Neural cell (in vitro differentiated cells): ENCODE data around the gene MAG. TPM values are rescaled to one million over a fixed set of nuclear protein-coding genes. Genes with fewer than 3 reads are reported as not detected.
A peak's percentile ranks its signal among the peaks of the same experiment; 100 is the strongest.

Experiments used
- H2AFZ ChIP-seq: fragments of 200-600, 300-800 bp; sonication (generic), shearing (Covaris generic); 2 replicates; pipeline ENCODE4 v1.6.0; 2014; ENCODE audit warnings: low read depth, mild to moderate bottlenecking, antibody characterized with exemption, low read length, moderate library complexity
- H3F3A ChIP-seq: fragments of 200-600 bp; shearing (Covaris generic); 2 replicates; pipeline ENCODE4 v1.6.1; 2016; ENCODE audit warnings: mild to moderate bottlenecking, moderate library complexity, mixed read lengths, antibody characterized with exemption, low read length; ENCODE audit not compliant: insufficient read depth, poor library complexity, severe bottlenecking
- H3K27ac ChIP-seq: fragments of 200-600, 300-800 bp; sonication (generic), shearing (Covaris generic); 2 replicates; pipeline ENCODE4 v1.5.1; 2014; ENCODE audit warnings: mild to moderate bottlenecking, low read length, moderate library complexity
- H3K27me3 ChIP-seq: fragments of 300-800, 200-600 bp; sonication (generic), shearing (Covaris generic); 2 replicates; pipeline ENCODE4 v1.6.0; 2014; ENCODE audit warnings: mild to moderate bottlenecking, low read depth, low read length, moderate library complexity; ENCODE audit not compliant: insufficient read depth
- H3K36me3 ChIP-seq: fragments of 300-800, 200-600 bp; sonication (generic), shearing (Covaris generic); 2 replicates; pipeline ENCODE4 v1.5.1; 2014; ENCODE audit warnings: mild to moderate bottlenecking, antibody characterized with exemption, low read length, moderate library complexity; ENCODE audit not compliant: insufficient read depth
- H3K4me2 ChIP-seq: fragments of 300-800, 200-600 bp; sonication (generic), shearing (Covaris generic); 2 replicates; pipeline ENCODE4 v1.6.0; 2014; ENCODE audit warnings: mild to moderate bottlenecking, low read length
- H3K4me3 ChIP-seq: fragments of 300-800, 200-600 bp; sonication (generic), shearing (Covaris generic); 2 replicates; pipeline ENCODE4 v1.5.1; 2014; ENCODE audit warnings: mild to moderate bottlenecking, low read length, moderate library complexity
- H3K79me2 ChIP-seq: fragments of 200-600 bp; shearing (Covaris generic); replicated peaks from 2 replicates; pipeline ENCODE4 v1.6.0; 2014; ENCODE audit warnings: mild to moderate bottlenecking, low read length, moderate library complexity; ENCODE audit not compliant: insufficient read depth
- H3K9ac ChIP-seq: fragments of 300-800, 200-600 bp; sonication (generic), shearing (Covaris generic); 2 replicates; pipeline ENCODE4 v1.6.1; 2016; ENCODE audit warnings: mild to moderate bottlenecking, low read length, mixed read lengths
- H3K9me2 ChIP-seq: fragments of 200-600 bp; shearing (Covaris generic); 2 replicates; pipeline ENCODE4 v1.6.1; 2016; ENCODE audit warnings: mild to moderate bottlenecking, low read length, mixed read lengths; ENCODE audit not compliant: insufficient read depth
- H3K9me3 ChIP-seq: fragments of 200-600, 300-800 bp; sonication (generic), shearing (Covaris generic); 2 replicates; pipeline ENCODE4 v1.6.1; 2016; ENCODE audit warnings: mild to moderate bottlenecking, mixed run types, low read length, moderate library complexity, mixed read lengths
- H4K20me1 ChIP-seq: fragments of 200-600 bp; shearing (Covaris generic); 2 replicates; pipeline ENCODE4 v1.6.1; 2016; ENCODE audit warnings: mild to moderate bottlenecking, mixed run types; ENCODE audit not compliant: insufficient read depth
- EP300 ChIP-seq: fragments of 450-650 bp; conservative IDR thresholded peaks from 2 replicates; pipeline ENCODE4 v1.6.1; 2014; ENCODE audit warnings: antibody characterized with exemption, mild to moderate bottlenecking, moderate library complexity; ENCODE audit not compliant: poor library complexity, severe bottlenecking
- EZH2 ChIP-seq: fragments of 200-600, 300-800 bp; shearing (Covaris generic), sonication (generic); IDR thresholded peaks from 2 replicates; pipeline ENCODE4 v1.6.1; 2014; ENCODE audit warnings: antibody characterized with exemption, low read length, borderline replicate concordance, mild to moderate bottlenecking; ENCODE audit not compliant: insufficient read depth, poor library complexity, severe bottlenecking
- MXI1 ChIP-seq: fragments of 450-650 bp; conservative IDR thresholded peaks from 2 replicates; pipeline ENCODE4 v1.6.1; 2014; ENCODE audit warnings: antibody characterized with exemption, mild to moderate bottlenecking; ENCODE audit not compliant: poor library complexity, severe bottlenecking
- POLR2AphosphoS5 ChIP-seq: IDR thresholded peaks from 2 replicates; pipeline ENCODE4 v1.6.1; 2012
- RAD21 ChIP-seq: fragments of 450-650 bp; conservative IDR thresholded peaks from 2 replicates; pipeline ENCODE4 v1.6.1; 2014; ENCODE audit warnings: antibody characterized with exemption, mild to moderate bottlenecking, moderate library complexity
- SMC3 ChIP-seq: fragments of 450-650 bp; conservative IDR thresholded peaks from 2 replicates; pipeline ENCODE4 v1.6.1; 2014; ENCODE audit warnings: antibody characterized with exemption, mild to moderate bottlenecking, moderate library complexity; ENCODE audit not compliant: poor library complexity
- TAF1 ChIP-seq: IDR thresholded peaks from 2 replicates; pipeline ENCODE4 v1.6.1; 2012; ENCODE audit warnings: low read depth
- polyA plus RNA-seq: library from polyadenylated mRNA; depleted of rRNA; stranded (reverse); fragments of >200 nt; gene quantifications from 2 replicates; pipeline ENCODE4 v1.2.3, GENCODE V29; 2014
- TF ChIP-seq, protein P1 (sequence below): fragments of 450-650 bp; IDR thresholded peaks from 2 replicates; pipeline ENCODE4 v1.5.1; 2014; ENCODE audit warnings: antibody characterized with exemption, mild to moderate bottlenecking, moderate library complexity; ENCODE audit not compliant: poor library complexity, severe bottlenecking
- TF ChIP-seq, protein P2 (sequence below): IDR thresholded peaks from 2 replicates; pipeline ENCODE4 v1.6.1; 2012; ENCODE audit warnings: borderline replicate concordance

The MAG gene
- polyA plus RNA-seq, 1 donor from 2014 or later: not detected

DNA sequence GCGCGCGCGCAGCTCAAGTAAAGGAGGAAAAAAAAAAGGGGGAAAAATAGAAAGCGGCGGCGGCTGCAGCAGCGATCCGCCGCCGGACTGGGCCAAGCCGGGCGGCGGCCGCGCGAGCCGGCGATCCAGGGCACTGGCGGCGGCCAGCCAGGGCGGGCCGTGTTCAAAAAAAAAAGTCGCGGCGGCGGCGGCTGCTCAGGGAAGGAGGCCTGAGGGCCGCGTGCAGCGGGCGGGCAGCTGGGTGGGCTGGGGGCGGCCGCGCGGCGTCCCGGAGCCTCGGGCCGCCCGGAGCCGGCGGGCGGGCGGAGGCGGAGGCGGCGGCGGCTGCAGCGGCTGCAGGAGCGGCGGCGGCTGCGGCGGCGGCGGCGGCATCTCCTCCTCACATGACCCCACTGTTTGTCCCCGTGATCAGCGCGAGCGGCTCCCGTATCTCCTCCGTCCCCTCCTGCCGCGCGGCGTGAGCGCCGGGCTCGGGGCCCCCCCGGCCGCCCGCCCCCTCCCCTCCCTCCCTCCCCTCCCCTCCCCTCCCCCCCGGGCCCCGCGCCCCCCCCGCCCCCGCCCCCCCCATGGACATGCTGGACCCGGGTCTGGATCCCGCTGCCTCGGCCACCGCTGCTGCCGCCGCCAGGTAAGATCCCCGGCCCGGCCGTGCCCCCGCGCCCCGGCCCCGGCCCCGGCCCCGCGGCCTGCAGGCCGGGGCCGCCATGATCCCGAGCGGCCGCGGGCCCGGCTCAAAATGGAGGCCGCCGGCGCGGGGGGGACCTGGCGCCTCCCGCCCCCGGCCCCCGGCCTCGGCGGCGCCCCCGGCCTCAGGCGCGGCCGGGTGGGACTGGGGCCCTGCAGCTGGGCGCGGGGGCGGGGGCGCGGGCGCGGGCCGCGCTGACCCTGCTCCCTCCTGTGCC is 23.2 kb upstream of the MAG start, which contains the start of gene USF2:
Gene USF2, plus strand, starts transcription at position 427 of the 902 bp plus-strand sequence. Its CDS starts 140 bp downstream, at position 567.
- Histone ChIP-seq H2AFZ (peak within 1 kb of the TSS; percentile 65), H3F3A (no peaks in the 10 kb centered on the region), H3K9ac (peak within 1 kb of the TSS; percentile 86), H3K36me3 (no peaks in the 10 kb centered on the region), H3K9me3 (no peaks in the 10 kb centered on the region), H3K79me2 (peaks cover 6% of the 10 kb centered on the region), H3K9me2 (no peaks in the 10 kb centered on the region), H3K4me3 (peak within 1 kb of the TSS; percentile 94), H3K27ac (peak within 1 kb of the TSS; percentile 81), H3K4me2 (peak within 1 kb of the TSS; percentile 94), H4K20me1 (no peaks in the 10 kb centered on the region), H3K27me3 (no peaks in the 10 kb centered on the region)
- peak; percentile 75 for TF ChIP-seq POLR2AphosphoS5
- peak; percentile 24 for TF ChIP-seq MXI1
- TF ChIP-seq RAD21: no peak

DNA sequence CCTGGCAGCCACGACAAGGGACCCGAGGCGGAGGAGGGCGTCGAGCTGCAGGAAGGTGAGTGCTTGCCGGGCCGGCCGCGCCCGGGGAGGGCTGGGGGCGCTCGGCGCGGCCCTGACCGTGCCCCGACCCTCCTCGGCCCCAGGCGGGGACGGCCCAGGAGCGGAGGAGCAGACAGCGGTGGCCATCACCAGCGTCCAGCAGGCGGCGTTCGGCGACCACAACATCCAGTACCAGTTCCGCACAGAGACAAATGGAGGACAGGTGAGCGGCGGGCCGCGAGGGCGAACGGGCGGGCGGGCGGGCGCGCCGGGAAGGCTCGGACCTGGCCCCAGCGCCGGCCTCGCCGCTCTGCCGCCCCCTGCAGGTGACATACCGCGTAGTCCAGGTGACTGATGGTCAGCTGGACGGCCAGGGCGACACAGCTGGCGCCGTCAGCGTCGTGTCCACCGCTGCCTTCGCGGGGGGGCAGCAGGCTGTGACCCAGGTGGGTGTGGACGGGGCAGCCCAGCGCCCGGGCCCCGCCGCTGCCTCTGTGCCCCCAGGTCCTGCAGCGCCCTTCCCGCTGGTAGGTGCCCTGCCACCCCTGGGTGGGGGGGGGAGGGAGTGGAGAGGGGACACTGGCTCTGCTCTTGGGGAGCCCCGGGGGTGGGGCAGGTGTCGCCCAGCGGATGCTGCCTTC is 22.4 kb upstream of the MAG start:
- TF ChIP-seq TAF1 (no peak), EZH2 (no peak), POLR2AphosphoS5 (peak; percentile 32), EP300 (no peak), MXI1 (peak; percentile 20), SMC3 (peak; percentile 53), RAD21 (peak; percentile 56)
- TF ChIP-seq, protein P1, sequence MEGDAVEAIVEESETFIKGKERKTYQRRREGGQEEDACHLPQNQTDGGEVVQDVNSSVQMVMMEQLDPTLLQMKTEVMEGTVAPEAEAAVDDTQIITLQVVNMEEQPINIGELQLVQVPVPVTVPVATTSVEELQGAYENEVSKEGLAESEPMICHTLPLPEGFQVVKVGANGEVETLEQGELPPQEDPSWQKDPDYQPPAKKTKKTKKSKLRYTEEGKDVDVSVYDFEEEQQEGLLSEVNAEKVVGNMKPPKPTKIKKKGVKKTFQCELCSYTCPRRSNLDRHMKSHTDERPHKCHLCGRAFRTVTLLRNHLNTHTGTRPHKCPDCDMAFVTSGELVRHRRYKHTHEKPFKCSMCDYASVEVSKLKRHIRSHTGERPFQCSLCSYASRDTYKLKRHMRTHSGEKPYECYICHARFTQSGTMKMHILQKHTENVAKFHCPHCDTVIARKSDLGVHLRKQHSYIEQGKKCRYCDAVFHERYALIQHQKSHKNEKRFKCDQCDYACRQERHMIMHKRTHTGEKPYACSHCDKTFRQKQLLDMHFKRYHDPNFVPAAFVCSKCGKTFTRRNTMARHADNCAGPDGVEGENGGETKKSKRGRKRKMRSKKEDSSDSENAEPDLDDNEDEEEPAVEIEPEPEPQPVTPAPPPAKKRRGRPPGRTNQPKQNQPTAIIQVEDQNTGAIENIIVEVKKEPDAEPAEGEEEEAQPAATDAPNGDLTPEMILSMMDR: peak; percentile 69
- TF ChIP-seq, protein P2, sequence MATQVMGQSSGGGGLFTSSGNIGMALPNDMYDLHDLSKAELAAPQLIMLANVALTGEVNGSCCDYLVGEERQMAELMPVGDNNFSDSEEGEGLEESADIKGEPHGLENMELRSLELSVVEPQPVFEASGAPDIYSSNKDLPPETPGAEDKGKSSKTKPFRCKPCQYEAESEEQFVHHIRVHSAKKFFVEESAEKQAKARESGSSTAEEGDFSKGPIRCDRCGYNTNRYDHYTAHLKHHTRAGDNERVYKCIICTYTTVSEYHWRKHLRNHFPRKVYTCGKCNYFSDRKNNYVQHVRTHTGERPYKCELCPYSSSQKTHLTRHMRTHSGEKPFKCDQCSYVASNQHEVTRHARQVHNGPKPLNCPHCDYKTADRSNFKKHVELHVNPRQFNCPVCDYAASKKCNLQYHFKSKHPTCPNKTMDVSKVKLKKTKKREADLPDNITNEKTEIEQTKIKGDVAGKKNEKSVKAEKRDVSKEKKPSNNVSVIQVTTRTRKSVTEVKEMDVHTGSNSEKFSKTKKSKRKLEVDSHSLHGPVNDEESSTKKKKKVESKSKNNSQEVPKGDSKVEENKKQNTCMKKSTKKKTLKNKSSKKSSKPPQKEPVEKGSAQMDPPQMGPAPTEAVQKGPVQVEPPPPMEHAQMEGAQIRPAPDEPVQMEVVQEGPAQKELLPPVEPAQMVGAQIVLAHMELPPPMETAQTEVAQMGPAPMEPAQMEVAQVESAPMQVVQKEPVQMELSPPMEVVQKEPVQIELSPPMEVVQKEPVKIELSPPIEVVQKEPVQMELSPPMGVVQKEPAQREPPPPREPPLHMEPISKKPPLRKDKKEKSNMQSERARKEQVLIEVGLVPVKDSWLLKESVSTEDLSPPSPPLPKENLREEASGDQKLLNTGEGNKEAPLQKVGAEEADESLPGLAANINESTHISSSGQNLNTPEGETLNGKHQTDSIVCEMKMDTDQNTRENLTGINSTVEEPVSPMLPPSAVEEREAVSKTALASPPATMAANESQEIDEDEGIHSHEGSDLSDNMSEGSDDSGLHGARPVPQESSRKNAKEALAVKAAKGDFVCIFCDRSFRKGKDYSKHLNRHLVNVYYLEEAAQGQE: no peak
- H3K4me3 ChIP-seq: peak overlapping the region; percentile 83
- H3K4me2 ChIP-seq: peak overlapping the region; percentile 68
- no peaks in the 10 kb centered on the region for H4K20me1 ChIP-seq
- H3K9ac ChIP-seq: peak overlapping the region; percentile 74
- peaks cover 6% of the 10 kb centered on the region for H3K79me2 ChIP-seq
- peak overlapping the region; percentile 62 for H3K27ac ChIP-seq
- H2AFZ ChIP-seq: no peak overlapping the region
- H3K36me3 ChIP-seq: no peaks in the 10 kb centered on the region
- H3K9me3 ChIP-seq: no peaks in the 10 kb centered on the region
- H3K27me3 ChIP-seq: no peaks in the 10 kb centered on the region
- no peaks in the 10 kb centered on the region for H3K9me2 ChIP-seq
- no peaks in the 10 kb centered on the region for H3F3A ChIP-seq
